Spleen (tissue), 7 donors: ENCODE measurements around the gene LMOD3.

Source experiments
- POLR2A ChIP-seq, 3 donors: fragments of 450-650 bp; IDR thresholded peaks; one replicate each; pipeline ENCODE4 v1.5.1; 2017; ENCODE audit warnings: antibody characterized with exemption in 3 of 3, mild to moderate bottlenecking in 1 of 3
- TF ChIP-seq, protein P1 (sequence below), 11 experiments: fragments of 200-600 bp in 7 of 11; fragments of 450-650 bp in 4 of 11; sonication (generic) in 4 of 11; IDR thresholded peaks in 8 of 11; conservative IDR thresholded peaks in 3 of 11; 1 replicate in 7 of 11; 2 replicates in 4 of 11; pipeline versions ENCODE4 v1.4.0 to v1.8.0; 2016 to 2021; ENCODE audit warnings: antibody characterized with exemption in 11 of 11, inconsistent platforms in 4 of 11, mild to moderate bottlenecking in 1 of 11
- donor health status: DM: no; HTN: no; CAD: no; lungs with moderate emphysema.
- donor health status: DM: no; HTN: no; CAD: no.
- donor health status: DM: no; HTN: no; CAD: no.

DNA sequence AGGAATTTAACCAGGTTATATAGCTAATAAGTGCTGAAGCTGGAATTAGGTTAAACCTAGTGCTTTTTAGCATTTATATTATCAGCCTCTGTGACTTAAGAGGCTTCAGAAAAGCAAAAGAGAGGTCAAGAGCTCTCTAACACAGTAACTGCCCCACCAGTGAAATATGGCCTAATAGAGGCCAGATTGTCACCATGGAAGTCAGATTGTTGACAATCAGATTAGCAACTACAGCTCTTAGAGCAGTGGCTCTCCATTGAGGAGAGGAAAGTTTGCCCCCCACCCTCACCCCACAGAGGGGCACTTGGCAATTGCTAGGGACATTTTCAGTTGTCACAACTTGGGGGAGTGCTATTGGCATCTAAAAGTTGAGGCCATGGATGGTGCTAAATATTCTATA is 23.3 kb upstream of the LMOD3 start:
- TF ChIP-seq, protein P1, sequence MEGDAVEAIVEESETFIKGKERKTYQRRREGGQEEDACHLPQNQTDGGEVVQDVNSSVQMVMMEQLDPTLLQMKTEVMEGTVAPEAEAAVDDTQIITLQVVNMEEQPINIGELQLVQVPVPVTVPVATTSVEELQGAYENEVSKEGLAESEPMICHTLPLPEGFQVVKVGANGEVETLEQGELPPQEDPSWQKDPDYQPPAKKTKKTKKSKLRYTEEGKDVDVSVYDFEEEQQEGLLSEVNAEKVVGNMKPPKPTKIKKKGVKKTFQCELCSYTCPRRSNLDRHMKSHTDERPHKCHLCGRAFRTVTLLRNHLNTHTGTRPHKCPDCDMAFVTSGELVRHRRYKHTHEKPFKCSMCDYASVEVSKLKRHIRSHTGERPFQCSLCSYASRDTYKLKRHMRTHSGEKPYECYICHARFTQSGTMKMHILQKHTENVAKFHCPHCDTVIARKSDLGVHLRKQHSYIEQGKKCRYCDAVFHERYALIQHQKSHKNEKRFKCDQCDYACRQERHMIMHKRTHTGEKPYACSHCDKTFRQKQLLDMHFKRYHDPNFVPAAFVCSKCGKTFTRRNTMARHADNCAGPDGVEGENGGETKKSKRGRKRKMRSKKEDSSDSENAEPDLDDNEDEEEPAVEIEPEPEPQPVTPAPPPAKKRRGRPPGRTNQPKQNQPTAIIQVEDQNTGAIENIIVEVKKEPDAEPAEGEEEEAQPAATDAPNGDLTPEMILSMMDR (IDR thresholded peaks at IDR 0.05 in 8 of 11, conservative IDR thresholded peaks at IDR 0.05 in 3 of 11), result no peak
- no peak for TF ChIP-seq POLR2A (IDR thresholded peaks at IDR 0.05)
